Measurements from ENCODE around the gene BDH2. TPM values are rescaled to one million over a fixed set of nuclear protein-coding genes. Genes with fewer than 3 reads are reported as not detected.
A peak's percentile ranks its signal among the peaks of the same experiment; 100 is the strongest.

Gene BDH2
- 4.9 and 7.5 TPM in 2 replicates for total RNA-seq (2014; rRNA removed; shearing (Covaris generic))

DNA sequence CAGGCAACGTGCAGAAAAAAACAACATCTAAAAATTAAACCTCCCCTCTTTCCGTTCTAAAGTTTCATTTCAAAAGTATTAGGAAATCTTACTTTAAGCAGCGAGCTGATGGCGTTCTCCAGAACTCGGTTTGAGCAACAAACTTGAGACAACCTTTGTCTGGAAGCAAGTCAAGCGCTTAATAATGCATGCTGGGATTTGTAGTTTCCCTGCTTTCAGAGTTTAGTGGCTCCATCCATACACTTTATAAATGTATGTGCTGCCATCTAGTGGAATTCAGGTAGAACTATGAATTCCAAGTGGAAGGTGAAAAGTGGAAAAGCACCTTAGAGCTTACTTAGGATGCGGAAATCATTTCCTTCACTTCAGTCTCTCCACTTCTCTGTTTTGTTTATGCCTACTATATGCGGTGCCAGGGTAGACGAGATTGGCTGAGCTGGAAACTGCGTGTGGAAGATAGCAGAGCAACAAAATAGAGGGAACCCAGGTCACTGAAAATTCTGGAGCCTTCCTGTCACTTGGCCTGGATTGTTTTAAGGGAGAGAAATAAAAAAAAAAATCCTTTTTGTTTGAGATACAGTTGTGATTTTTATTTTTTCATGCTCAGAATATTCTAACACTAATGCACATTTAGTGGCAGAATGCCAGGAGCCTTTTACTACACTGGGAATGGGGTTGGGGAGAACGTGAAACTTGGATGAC, at the start of gene BDH2:
Gene BDH2, minus strand, starts transcription at position 144 of the 702 bp plus-strand sequence. CDS start 3,580 bp downstream, outside the sequence.
- peak; percentile 92 for DNase-seq (ENCODE audit: low spot score)

DNA sequence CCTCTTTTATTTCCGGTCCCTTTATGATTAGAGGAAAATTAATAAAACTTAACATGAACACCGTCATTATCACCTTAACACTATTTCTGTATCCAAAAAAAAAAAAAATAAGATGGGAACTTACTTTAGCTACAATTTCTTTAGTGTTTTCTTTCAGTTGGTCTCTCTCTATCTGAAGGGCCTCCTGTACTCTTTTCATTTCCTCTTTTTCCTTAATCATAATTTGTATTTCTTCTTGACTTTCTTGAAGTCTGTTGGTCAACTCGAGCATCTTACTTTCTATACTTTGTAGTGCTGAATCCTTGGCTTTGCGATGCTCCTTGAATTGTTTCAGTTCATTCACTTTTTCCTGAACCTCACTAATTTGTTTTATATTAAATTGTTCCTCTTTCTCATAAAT, 45.3 kb upstream of the BDH2 start:
- DNase-seq (ENCODE audit: low spot score): no peak

DNA sequence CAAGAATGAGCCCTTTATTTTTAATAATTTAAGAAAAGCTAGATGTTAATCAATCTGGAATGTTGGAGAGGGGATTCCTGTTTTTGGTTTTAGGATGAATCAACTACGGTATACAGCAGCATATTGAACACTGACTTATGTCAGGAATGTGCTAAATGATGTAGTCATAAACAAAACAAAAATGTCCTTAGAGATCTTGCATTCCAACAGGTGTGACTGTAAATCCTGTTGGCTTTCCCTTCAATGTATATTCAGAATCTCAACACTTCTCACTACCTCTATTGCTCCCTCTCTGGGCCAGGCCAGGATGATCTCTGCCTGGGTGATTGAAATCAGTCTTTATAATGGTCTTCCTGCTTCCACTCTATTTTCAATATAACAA, 37.8 kb upstream of the BDH2 start:
- DNase-seq (ENCODE audit: low spot score): no peak

DNA sequence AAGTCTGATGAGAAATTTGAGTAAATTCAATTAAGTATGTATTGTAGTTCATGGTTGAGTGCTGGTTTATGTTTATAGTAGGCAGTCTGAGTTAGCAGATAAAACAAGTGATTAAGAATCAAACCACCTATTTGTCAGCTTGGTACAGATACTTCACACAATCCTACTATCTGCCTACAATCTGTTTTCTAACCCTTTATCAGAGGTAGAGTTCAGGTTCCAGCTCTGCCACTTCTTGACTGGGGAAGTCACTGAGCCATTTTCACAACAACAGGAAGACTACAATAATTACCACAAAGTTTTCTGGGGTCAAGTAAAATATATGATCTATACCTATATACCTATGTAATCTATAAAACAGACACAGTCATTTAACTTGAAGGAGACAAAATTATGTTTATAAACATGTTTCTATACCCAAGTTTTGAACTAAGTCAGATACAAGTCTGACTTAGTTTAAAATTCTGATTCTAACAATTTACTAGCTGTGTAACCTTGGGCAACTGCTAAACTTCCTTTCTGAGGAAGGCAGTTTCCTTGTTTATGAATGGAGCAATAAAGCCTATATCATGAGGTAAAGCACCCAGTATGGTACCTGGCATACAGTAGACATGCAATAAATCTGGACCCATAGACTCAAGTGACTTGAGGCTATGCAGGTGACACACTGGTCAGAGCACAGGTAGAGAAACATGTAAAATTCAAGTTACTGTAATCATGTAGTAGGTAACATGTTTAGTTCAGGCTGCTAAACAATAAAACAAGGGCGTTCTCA, 37.2 kb upstream of the BDH2 start:
- DNase-seq (ENCODE audit: low spot score): no peak

DNA sequence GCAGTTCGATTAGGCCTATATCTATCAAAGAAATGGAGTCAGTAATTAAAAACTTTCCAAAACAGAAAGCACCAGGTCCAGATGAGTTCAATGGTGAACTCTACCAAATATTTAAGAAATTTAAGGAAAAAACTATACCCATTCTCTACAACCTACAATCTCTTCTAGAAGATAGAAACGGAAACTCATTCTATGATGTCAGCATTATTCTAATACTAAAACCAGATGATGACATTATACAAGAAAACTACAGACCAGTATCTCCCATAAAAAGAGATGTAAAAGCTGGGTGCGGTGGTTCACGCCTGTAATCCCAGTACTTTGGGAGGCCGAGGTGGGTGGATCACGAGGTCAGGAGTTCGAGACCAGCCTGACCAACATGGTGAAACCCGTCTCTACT, 29.5 kb upstream of the BDH2 start:
- no peak for DNase-seq (ENCODE audit: low spot score)

DNA sequence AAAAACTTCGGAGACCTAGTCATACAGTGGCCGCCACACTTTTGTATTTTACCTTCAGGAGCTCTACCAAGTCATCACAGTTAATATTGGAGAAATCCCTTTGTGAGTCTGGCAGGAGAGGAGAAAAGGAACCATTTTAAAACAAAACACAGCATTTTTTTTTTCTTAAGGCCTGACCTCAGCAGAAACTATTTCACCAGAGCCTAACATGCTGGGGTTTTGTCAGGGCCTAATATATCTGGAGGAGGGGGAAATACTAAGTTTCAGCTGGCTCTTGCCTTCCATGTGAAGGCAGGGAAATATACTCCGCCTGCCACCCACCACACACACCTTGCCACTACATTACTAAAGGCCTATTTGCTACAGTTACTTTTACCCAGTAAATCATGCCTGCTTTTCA, 26.5 kb upstream of the BDH2 start:
- DNase-seq (ENCODE audit: low spot score): no peak

DNA sequence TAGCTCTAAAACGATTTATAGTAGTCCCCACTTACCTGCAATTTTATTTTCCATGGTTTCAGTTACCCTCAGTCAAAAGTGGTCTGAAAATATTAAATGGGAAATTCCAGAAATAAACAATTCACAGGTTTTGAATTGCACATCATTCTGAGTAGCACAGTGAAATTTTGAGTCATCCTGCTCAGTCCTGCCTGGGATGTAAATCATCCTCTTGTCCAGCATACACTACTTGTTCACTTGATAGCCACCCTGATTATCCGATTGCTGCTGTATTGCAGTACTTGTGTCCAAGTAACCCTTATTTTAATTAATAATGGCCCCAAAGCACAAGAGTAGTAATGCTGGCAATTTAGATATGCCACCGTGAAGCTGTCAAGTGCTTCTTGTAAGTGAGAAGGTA, 23.5 kb upstream of the BDH2 start:
- DNase-seq (ENCODE audit: low spot score): no peak

DNA sequence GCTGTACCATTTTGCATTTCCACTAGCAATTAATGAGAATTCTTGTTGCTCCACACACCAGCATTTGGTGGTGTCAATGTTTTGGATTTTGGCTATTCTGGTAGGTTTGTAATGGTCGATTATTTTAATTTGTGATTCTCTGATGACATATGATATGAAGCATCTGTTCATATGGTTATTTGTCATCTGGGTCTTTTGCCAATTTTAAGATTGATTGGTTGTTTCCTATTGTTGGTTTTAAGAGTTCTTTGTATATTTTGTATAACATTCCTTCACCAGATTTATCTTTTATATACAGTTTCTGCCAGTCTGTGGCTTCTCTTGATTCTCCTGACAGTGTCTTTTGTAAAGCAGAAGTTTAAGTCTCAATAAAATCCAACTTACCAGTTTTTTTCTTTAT, 18.5 kb upstream of the BDH2 start:
- no peak for DNase-seq (ENCODE audit: low spot score)

DNA sequence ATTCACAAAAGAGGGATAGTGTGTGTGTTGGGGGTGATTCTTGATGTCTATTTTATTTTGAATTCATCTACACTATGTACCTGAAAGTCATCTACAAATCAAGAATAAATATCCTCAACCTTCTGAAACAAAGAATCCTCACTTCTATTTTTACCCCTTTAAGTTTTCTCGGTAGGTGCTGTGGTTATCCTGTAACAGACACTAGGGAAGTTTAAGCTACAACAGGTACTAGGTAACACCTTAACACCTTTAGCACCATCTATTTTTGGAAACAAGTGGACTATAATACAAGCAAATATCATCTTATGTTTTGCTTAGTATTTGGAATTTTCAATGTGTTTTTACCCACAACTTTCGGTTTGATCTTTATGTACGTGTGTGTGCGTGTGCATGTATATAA, 12.0 kb upstream of the BDH2 start:
- no peak for DNase-seq (ENCODE audit: low spot score)

DNA sequence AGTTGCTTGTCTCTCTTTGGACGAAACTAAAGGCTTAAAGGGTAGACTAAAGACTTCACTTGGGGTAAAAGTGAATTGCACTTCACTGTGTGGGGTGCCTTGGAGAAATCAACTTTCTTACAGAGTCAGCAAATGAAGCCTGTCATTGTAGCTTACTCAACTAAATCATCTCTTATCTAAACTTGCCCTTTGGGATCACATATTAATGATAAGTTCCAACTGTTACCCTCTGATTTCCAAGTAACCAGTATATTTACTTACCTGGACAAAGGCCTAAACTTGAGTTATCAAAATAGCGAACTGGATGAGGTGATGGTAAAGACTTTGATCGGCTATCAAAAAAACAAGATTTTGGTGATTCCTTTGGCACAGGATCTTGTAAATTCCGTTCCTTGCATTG, 8.9 kb upstream of the BDH2 start:
- DNase-seq (ENCODE audit: low spot score): no peak

DNA sequence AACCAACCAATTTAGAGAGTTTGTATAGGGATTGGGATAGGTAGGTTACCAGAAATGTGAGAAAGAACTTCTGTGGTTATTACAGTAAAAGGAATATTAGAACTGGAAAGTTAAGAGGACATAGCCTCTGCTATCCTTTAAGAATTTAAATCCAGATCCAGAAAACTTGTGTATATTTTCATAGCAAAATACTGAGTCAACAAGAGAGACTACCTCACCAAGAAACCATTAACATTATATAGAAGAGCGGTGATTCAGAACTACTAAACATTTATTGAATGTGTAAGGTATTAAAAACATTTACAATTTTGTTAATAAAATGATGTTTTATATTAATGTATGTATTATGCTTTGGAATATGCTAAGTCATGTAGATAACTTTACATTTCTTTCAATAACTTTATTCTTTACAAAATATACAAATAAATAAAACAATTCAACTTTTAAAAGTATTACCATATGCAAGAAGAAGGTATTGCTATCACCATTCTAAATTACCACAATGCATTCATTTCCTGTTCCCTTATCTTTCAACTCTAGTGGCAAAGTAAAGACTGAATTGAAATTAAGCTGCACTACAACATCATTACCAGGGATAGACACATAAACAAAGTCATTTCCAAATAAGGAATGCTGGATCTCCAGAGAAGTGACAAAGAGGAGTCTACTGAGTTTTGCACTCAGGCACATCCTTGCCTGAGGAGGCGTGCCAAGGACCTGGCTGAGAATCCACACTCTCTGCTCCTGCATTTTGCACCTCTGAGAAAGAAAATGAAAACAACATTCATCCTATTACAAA, 6.1 kb upstream of the BDH2 start:
- DNase-seq (ENCODE audit: low spot score): no peak

DNA sequence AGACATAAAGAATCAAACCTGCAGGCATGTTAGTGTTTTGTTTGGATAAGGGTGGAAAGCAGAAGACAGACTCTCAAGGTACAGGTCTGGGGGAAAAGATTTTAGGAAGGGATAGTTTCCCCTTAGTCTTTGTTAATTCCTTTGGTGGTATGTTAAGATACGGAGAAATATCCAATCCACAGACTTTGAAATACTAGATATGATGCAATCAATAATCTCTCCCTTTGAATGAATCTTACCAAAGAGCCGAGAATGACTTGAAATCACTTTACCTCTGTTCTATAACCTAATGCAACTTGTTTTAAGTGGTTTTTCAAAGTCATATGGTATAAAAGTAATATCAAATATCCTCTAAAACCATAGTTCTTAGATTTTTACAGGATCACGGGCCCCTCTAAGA, 5.3 kb upstream of the BDH2 start:
- DNase-seq (ENCODE audit: low spot score): no peak

DNA sequence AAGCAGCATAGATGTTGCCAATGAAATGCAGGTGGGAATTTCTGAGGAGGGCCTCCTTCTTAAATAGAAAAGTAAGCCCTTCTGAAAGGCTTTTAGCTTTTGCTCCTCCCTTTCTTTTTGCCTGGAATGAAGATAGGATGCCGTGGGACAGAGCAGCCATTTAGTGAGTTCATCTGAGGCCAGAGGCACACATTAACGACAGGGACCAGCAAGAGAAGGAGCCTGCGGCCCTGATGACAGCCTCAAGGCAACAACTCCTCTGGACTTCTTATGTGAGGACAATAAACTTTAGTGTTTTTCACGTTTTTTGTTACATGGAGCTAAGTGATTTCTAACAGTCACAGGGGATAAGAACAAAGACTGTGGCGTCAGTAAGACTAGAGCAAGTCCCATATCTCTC, 1.1 kb upstream of the BDH2 start:
- no peak for DNase-seq (ENCODE audit: low spot score)

DNA sequence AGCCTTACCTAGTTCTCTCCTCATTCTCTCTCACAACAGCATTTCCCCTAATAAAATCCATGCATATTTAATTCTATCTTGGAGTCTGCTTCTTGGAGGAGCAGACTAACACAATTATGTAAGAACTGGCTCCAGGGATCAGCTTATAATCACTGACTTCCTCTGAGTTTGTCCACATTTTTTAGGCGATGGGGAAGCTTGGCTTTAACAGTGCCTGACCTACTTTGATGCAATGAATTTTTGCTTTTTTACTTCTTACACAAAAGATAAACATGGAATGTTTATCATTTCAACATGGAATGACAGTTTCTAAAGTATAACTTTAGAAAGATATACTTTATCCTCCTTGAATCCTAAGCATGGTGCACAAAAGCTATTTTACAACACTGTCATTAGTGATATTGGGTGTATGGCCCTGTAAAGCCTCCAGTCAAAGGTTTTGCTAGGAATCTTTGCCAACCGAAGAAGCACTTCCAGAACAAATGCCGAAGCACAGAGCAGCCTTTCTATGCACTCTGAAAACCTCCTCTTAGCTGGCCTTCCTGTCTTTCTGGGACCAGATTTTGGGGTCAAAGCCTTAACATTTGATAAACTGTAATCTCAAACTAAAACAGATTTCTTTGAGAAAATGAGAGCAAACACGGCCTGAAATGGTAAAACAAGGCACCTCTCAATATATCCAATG, 736 bp downstream of the BDH2 start:
- DNase-seq (ENCODE audit: low spot score): no peak

DNA sequence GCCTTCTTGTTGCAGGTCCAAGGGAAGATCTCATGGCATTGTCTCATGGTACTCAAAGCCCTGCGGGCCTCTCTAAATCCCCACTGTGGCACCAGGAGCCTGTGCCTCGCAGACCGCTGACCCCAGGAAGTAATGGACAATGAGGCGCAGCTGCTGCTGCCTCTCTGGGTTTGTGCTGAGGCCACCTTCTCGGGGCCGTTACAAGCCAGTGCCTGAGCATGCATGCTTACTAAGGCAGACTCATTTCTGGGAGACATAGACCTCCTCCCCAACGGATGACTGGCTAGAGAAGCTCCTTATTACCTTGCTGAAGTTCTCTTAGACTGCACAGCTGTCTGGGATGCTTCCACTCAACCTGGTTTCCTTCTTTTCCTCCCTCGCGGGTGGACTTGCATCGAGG, 1.3 kb downstream of the BDH2 start:
- no peak for DNase-seq (ENCODE audit: low spot score)

DNA sequence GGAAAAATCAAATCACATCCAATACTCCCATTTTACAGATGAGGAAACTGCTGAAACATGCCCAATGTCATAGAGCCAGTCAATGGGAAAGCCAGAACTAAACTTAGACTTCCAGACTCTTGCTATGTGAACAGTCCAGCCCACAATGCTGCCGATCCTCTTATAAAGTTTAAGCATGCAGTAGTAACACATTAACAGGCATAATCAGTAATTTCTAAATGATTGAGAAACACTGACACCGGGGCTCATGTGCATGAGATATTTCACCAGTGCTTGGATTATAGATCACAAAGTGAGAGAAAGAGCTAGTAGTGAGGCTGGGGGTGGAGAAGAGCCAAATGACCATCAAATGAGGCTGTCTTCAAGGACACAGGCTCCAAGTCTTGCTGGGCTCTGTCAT, 2.5 kb downstream of the BDH2 start:
- DNase-seq (ENCODE audit: low spot score): no peak

DNA sequence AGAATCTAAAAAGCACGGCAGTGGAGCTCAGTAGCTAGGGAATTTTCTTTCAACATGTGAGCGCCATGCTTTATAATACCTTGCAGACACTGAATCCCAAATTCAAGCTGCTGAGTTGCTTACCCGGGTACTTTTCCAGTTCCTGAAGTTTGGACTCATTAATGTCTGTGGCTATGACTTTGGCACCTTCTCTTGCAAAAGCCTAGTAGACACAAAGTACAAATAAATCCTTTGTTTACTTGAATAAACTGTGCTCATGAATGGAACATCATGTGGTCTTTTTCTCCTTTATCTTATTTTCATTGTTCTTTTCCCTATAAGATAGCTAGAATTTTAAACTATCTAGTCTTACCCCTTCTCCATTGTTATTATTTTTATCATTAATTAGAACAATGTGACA, 4.6 kb downstream of the BDH2 start:
- no peak for DNase-seq (ENCODE audit: low spot score)

DNA sequence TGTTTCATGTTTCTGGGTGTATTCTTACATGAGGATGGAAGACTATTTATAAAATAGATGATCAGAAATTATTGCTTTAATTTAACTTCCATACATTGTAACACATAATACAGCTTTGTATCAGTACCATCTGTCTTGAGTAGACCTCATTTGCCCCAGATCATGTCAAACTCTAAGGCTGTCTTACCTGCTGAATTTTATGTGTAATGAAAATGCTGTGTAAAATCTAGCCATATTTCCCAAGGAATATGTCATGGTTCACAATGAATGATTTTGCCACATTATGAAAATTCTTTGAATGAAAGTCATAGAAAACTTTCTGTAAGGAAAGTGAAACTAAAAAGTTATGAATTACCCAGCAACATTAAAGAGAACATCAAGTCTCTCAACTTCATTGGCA, 7.4 kb downstream of the BDH2 start:
- DNase-seq (ENCODE audit: low spot score): no peak

DNA sequence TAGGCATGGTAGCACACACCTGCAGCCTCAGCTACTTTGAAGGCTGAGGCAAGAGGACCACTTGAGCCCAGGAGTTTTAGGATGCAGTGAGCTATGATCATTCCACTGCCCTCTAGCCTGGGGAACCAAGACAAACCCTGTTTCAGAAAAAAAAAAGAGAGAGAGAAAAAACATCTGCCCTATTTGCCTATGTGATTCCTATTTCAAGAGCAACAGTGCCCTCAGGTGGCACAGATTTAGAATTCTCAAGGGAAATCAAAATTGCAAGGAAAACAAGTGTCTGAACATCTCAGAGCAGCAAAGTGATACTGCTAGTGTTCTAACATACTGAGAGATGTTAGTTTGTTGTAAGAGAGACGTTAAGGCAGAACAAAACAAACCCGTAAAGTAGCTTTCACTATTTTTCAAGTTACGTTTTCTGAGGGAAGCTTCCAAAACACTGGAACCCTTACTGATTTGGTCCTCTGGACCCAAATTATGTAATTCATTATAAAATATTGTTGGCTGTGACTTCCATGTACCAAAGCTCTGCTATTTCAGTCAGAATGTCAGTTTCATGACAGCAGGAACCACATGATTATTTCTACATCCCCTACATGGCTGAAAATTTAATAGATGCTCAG, 7.9 kb downstream of the BDH2 start:
- peak; percentile 75 for DNase-seq (ENCODE audit: low spot score)

DNA sequence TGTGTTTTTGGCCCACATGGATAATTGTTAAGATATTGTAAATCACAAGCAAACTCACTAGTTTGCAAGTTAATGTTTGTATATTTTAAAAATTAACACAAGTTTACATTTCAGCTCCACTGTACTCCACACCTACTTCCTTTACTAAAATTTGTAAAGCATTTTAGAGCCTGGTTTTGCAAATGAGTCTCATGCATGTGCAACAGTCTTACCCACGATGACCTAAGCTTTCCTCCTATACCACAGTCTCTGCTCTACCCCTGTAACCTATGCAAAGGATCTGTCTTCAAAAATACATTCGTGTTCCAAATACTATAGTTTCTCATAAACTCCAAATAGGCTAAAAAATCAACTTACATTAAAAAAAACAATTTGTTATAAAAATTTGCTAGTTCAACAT, 10.2 kb downstream of the BDH2 start:
- no peak for DNase-seq (ENCODE audit: low spot score)

DNA sequence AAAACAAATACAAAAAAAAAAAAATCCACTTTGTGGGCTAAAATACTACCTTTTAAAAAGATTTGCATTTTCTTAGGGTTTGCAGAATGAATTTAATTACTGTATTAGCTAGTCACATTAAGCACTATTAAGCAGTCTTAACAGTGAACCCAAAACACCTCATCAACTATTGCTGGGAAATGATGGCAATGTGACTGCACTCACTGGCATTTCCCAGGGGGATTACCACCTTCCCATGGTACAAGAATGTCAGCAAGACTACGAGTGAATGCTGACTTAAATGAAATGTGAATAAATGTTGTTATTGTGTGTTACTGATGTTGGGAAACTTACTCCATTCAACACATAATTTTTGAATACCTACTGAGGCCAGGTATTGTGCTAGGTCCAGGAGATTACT, 13.1 kb downstream of the BDH2 start:
- DNase-seq (ENCODE audit: low spot score): no peak

Measured in HT-29 (cell line).